Hepatocyte (in vitro differentiated cells): Measurements from ENCODE around the gene NDRG3.

Experiments
- EZH2 ChIP-seq: fragments of 200-600 bp; sonication (generic); IDR thresholded peaks from 2 replicates; pipeline ENCODE4 v1.6.1; 2016; ENCODE audit warnings: antibody characterized with exemption, mild to moderate bottlenecking, borderline replicate concordance
- TF ChIP-seq, protein P1 (sequence below): fragments of 200-600 bp; sonication (generic); IDR thresholded peaks from 2 replicates; pipeline ENCODE4 v1.5.1; 2016; ENCODE audit warnings: antibody characterized with exemption, mild to moderate bottlenecking; ENCODE audit not compliant: poor library complexity

DNA sequence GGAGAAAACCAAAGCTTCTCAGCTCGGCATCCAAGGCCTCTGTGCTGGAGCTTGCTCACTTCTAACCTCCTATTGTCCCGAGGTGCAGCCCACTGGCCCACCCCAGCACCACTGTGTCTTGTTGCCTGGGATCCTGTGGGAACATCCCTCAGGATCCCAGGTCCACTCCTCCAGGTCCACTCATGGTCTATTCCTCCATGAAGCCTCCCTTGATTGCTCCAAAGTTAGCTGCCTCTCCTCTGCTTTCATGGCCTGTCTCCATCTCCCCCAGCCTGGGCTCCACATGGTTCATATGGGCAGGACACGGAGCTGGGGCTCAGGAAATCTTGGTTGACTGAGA lies 113.8 kb downstream of the NDRG3 start:
- TF ChIP-seq, protein P1, sequence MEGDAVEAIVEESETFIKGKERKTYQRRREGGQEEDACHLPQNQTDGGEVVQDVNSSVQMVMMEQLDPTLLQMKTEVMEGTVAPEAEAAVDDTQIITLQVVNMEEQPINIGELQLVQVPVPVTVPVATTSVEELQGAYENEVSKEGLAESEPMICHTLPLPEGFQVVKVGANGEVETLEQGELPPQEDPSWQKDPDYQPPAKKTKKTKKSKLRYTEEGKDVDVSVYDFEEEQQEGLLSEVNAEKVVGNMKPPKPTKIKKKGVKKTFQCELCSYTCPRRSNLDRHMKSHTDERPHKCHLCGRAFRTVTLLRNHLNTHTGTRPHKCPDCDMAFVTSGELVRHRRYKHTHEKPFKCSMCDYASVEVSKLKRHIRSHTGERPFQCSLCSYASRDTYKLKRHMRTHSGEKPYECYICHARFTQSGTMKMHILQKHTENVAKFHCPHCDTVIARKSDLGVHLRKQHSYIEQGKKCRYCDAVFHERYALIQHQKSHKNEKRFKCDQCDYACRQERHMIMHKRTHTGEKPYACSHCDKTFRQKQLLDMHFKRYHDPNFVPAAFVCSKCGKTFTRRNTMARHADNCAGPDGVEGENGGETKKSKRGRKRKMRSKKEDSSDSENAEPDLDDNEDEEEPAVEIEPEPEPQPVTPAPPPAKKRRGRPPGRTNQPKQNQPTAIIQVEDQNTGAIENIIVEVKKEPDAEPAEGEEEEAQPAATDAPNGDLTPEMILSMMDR: no peak
- no peak for TF ChIP-seq EZH2
